Activated naive CD4-positive, alpha-beta T cell treated with anti-CD3 and anti-CD28 coated beads for 36 hours (primary cell): Measurements from ENCODE around the gene TMEM270. TPM values are rescaled to one million over a fixed set of nuclear protein-coding genes. Genes with fewer than 3 reads are reported as not detected.

Source experiments
- CTCF ChIA-PET: fragments of 350-600 bp; sonication (Branson Sonifier 250); formaldehyde crosslinking; loops from one replicate; lab custom pipeline; 2021; ENCODE audit warnings: antibody characterized with exemption; lab: Charles Lee
- DNase-seq: peaks from one replicate; pipeline ENCODE4 v3.0.0-alpha.2; 2020
- H3K27ac Mint-ChIP-seq: one replicate; pipeline ENCODE4 v1.8.0; 2021; ENCODE audit warnings: mild to moderate bottlenecking, mixed read lengths
- H3K27me3 Mint-ChIP-seq: one replicate; pipeline ENCODE4 v1.8.0; 2021; ENCODE audit warnings: low read depth, mixed read lengths
- H3K36me3 Mint-ChIP-seq: one replicate; pipeline ENCODE4 v1.8.0; 2021; ENCODE audit warnings: low read depth, mixed read lengths
- H3K4me1 Mint-ChIP-seq: one replicate; pipeline ENCODE4 v1.8.0; 2021; ENCODE audit warnings: low read depth, mixed read lengths
- H3K4me3 Mint-ChIP-seq: one replicate; pipeline ENCODE4 v1.8.0; 2021; ENCODE audit warnings: mild to moderate bottlenecking, moderate library complexity, mixed read lengths
- H3K9me3 Mint-ChIP-seq: one replicate; pipeline ENCODE4 v1.8.0; 2021; ENCODE audit warnings: mixed read lengths
- intact Hi-C: fragments of 100-400 bp; cut with micrococcal nuclease; formaldehyde crosslinking; loops from one replicate; pipeline ENCODE4 v1.15.1; 2023
- total RNA-seq, 2 experiments: library from RNA; stranded (reverse); gene quantifications; one replicate each; pipeline ENCODE4 v1.2.3, GENCODE V29; 2021

Gene TMEM270
- total RNA-seq, 2 experiments from 2014 or later, result not detected

DNA sequence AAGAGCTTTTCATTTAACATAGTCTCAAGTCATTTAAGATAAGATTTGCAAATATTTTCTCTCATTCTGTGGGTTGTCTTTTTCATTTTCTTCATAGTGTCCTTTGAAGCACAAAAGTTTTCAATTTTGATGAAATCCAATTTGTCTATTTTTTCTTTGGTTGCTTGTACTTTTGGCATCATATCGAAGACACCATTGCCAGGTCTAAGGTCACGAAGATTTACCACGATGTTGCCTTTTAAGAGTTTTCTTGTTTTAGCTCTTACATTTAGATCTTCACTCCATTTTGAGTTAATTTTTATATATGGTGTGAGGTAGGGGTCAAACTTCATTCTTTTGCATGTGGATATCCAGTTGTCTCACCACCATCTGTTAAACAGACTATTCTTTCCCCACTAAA lies 34.7 kb downstream of the TMEM270 start:
- intact Hi-C loops, result no loop called here
- CTCF ChIA-PET, result interaction anchor here (0.5 kb wide), 1 partner anchor 85 kb away, joined by 3 read pairs; no protein-coding TSS in a partner anchor
- DNase-seq, result no peak
- H3K36me3 Mint-ChIP-seq, result no peaks in the 10 kb centered on the region
- no peak overlapping the region for H3K27ac Mint-ChIP-seq
- no peak overlapping the region for H3K4me3 Mint-ChIP-seq
- peaks cover under 1% of the 10 kb centered on the region for H3K4me1 Mint-ChIP-seq
- H3K27me3 Mint-ChIP-seq, result no peaks in the 10 kb centered on the region
- peaks cover 9% of the 10 kb centered on the region for H3K9me3 Mint-ChIP-seq

GRCh38 chr7:73896454-73896853 lies 35.5 kb downstream of the TMEM270 start:
- H3K27me3 Mint-ChIP-seq, result no peaks in the 10 kb centered on the region
- H3K4me3 Mint-ChIP-seq, result no peak overlapping the region
- peaks cover 9% of the 10 kb centered on the region for H3K9me3 Mint-ChIP-seq
- H3K36me3 Mint-ChIP-seq, result no peaks in the 10 kb centered on the region
- intact Hi-C loops, result no loop called here
- DNase-seq, result no peak
- CTCF ChIA-PET, result no interaction called here
- H3K4me1 Mint-ChIP-seq, result no peaks in the 10 kb centered on the region
- H3K27ac Mint-ChIP-seq, result no peak overlapping the region

DNA sequence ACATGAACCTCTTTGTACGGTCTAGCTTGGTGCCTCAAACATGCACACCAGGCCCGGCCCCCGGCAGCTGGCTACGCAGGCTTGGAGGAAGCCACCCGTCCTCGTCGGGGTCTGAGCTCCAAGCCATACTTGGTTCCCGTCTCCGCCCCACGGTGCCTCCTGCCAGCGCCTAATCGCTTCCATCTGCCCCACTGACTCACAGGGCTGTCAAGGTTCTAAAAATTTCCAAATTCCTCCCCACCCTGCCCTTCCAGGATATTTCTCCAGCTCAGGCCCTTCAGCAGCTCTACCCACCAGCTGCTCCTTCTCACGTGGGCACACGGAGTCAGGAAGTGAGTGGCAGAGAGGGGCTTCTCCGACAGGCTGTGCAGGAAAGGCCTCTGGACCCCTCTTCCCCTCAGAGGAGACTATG lies 38.8 kb downstream of the TMEM270 start:
- H3K4me3 Mint-ChIP-seq, result no peak overlapping the region
- intact Hi-C loops, result no loop called here
- CTCF ChIA-PET, result no interaction called here
- no peaks in the 10 kb centered on the region for H3K36me3 Mint-ChIP-seq
- H3K9me3 Mint-ChIP-seq, result peaks cover 9% of the 10 kb centered on the region
- no peak overlapping the region for H3K27ac Mint-ChIP-seq
- H3K4me1 Mint-ChIP-seq, result no peaks in the 10 kb centered on the region
- no peaks in the 10 kb centered on the region for H3K27me3 Mint-ChIP-seq
- no peak for DNase-seq

DNA sequence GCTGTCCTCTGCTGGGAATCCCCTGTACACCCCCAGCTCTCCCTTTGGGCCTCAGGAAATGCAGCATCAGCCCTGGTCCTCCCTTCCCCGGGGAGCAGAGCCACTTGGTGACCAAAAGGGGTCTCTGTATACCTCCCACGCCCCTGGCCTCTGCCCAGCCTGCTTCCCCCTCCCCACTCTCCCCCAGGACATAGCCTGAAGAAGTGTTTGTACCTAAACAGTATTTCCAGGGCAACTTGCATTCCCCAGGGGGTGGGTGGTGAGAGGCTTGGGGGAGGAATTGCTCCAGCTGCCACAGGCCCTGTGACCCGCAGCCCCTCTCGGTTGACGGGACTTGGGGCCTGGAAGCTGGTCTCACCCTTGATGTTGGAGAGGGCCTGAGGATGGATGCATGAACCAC lies 39.3 kb downstream of the TMEM270 start:
- no peaks in the 10 kb centered on the region for H3K36me3 Mint-ChIP-seq
- DNase-seq, result no peak
- H3K27ac Mint-ChIP-seq, result no peak overlapping the region
- no peaks in the 10 kb centered on the region for H3K27me3 Mint-ChIP-seq
- CTCF ChIA-PET, result interaction anchor here (1.4 kb wide), 1 partner anchor 45 kb away, joined by 5 read pairs; no protein-coding TSS in a partner anchor
- intact Hi-C loops, result no loop called here
- no peak overlapping the region for H3K4me3 Mint-ChIP-seq
- H3K4me1 Mint-ChIP-seq, result no peaks in the 10 kb centered on the region
- H3K9me3 Mint-ChIP-seq, result peaks cover 9% of the 10 kb centered on the region

DNA sequence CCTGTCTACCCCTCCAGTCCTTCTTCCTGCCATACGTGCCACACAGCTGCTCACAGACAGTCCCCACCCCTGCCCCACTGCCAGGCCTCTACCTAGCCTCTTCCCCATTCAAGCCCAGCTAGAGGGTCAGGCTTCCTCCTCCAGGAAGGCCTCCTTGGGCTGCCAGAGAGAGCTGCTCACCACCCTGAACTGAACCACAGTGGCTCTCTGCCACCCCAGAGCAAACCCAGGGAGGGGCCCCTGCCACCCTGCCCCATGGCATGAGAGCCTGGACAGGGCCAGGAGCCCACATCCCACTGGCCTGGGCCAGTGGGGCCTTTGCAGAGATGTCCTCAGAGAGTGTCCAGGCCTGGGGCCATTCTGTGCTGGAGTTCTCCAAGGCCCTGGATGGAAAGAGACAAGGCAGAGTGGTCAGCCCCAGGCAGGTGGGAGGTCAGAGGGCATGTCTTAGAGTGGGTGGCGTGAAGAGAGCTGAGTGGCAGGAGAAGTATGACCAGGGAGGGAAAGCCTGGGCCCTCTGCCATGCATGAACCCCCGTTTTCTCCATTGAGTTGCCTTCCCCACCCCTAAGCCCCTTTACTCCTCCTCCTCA lies 40.4 kb downstream of the TMEM270 start:
- CTCF ChIA-PET, result interaction anchor here (1.4 kb wide), 1 partner anchor 47 kb away, joined by 5 read pairs; no protein-coding TSS in a partner anchor
- no peak for DNase-seq
- no peak overlapping the region for H3K4me3 Mint-ChIP-seq
- H3K9me3 Mint-ChIP-seq, result peaks cover 5% of the 10 kb centered on the region
- H3K4me1 Mint-ChIP-seq, result no peaks in the 10 kb centered on the region
- H3K36me3 Mint-ChIP-seq, result no peaks in the 10 kb centered on the region
- H3K27ac Mint-ChIP-seq, result no peak overlapping the region
- intact Hi-C loops, result no loop called here
- no peaks in the 10 kb centered on the region for H3K27me3 Mint-ChIP-seq

GRCh38 chr7:73901823-73902597 lies 41.1 kb downstream of the TMEM270 start:
- no peak for DNase-seq
- intact Hi-C loops, result no loop called here
- Mint-ChIP-seq H3K36me3 (no peaks in the 10 kb centered on the region), H3K9me3 (no peaks in the 10 kb centered on the region), H3K27ac (no peak overlapping the region), H3K4me3 (no peak overlapping the region), H3K4me1 (no peaks in the 10 kb centered on the region), H3K27me3 (no peaks in the 10 kb centered on the region)
- CTCF ChIA-PET, result interaction anchor here (1.4 kb wide), 1 partner anchor 47 kb away, joined by 5 read pairs; no protein-coding TSS in a partner anchor

- Mint-ChIP-seq H3K4me3 (no peak overlapping the region), H3K4me1 (no peaks in the 10 kb centered on the region), H3K27ac (no peak overlapping the region), H3K27me3 (no peaks in the 10 kb centered on the region), H3K9me3 (no peaks in the 10 kb centered on the region), H3K36me3 (no peaks in the 10 kb centered on the region)
- CTCF ChIA-PET, result no interaction called here
- DNase-seq, result no peak
- intact Hi-C loops, result no loop called here
Measured at GRCh38 chr7:73903321-73904218, 42.6 kb downstream of the TMEM270 start.

DNA sequence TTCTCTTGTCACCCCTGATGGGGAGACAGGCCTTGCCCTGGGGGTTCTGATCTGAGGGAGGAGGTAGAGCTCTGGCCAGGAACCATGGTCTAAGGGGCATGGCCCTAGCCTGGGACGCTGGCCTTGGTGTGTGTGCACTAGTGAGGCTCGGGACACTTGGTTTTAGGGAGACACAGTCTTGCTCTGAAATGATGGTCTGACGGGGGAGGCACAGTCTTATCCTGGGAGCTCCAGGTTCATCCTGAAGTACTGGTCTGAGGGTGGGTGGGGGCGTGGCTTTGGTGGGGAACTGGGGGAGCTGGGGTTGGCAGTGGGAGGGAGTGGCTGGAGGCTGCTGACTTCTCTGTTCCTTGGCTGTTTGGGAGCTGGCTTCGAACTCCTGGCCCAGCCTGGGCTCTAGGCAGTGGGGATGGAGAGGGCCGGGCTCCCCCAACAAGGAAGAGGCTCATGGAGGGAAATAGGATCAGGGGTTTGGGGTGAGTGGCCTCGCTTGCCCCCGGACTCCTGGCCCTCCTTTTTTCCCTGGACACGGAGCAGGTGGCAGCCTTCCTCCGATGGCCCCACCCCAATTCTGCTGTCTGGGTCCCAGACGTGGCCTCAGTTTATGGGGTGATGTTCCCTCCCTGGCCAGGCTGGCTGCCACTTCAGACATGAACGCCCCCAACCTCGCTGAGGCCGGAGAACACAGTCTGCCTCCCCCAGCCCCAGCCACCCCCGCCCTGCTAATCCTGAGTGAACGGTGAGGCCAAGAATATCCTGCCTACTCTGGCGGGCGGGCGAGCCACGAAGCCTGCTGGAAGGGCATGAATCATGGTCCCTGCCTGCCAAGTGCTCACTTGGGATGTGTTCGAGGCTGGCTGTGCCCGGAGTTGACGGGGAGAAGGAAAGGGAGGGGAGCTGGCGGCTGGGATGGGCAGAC lies 43.5 kb downstream of the TMEM270 start:
- CTCF ChIA-PET, result no interaction called here
- DNase-seq, result no peak
- H3K27me3 Mint-ChIP-seq, result no peaks in the 10 kb centered on the region
- no peak overlapping the region for H3K4me3 Mint-ChIP-seq
- no peak overlapping the region for H3K27ac Mint-ChIP-seq
- no peaks in the 10 kb centered on the region for H3K36me3 Mint-ChIP-seq
- no peaks in the 10 kb centered on the region for H3K4me1 Mint-ChIP-seq
- H3K9me3 Mint-ChIP-seq, result no peaks in the 10 kb centered on the region
- intact Hi-C loops, result no loop called here

GRCh38 chr7:73905360-73905759 lies 44.4 kb downstream of the TMEM270 start:
- no peaks in the 10 kb centered on the region for H3K36me3 Mint-ChIP-seq
- no peak overlapping the region for H3K27ac Mint-ChIP-seq
- no peaks in the 10 kb centered on the region for H3K27me3 Mint-ChIP-seq
- H3K4me1 Mint-ChIP-seq, result no peaks in the 10 kb centered on the region
- CTCF ChIA-PET, result no interaction called here
- DNase-seq, result no peak
- intact Hi-C loops, result no loop called here
- H3K4me3 Mint-ChIP-seq, result no peak overlapping the region
- no peaks in the 10 kb centered on the region for H3K9me3 Mint-ChIP-seq

GRCh38 chr7:73906874-73907273 lies 45.9 kb downstream of the TMEM270 start:
- Mint-ChIP-seq H3K9me3 (no peaks in the 10 kb centered on the region), H3K4me1 (no peaks in the 10 kb centered on the region), H3K36me3 (no peaks in the 10 kb centered on the region), H3K4me3 (no peak overlapping the region), H3K27me3 (no peaks in the 10 kb centered on the region), H3K27ac (no peak overlapping the region)
- DNase-seq, result no peak
- intact Hi-C loops, result no loop called here
- CTCF ChIA-PET, result no interaction called here

GRCh38 chr7:73907554-73908122 lies 46.7 kb downstream of the TMEM270 start:
- Mint-ChIP-seq H3K4me3 (no peak overlapping the region), H3K4me1 (no peaks in the 10 kb centered on the region), H3K36me3 (no peaks in the 10 kb centered on the region), H3K27ac (no peak overlapping the region), H3K9me3 (no peaks in the 10 kb centered on the region), H3K27me3 (no peaks in the 10 kb centered on the region)
- intact Hi-C loops, result no loop called here
- CTCF ChIA-PET, result no interaction called here
- DNase-seq, result no peak
